ENCODE measurements around the gene RAB3C.

RAB3C gene

GRCh38 chr5:58717303-58718007 is 134.6 kb downstream of the RAB3C start:
- no peak for TF ChIP-seq CTCF (IDR thresholded peaks at IDR 0.05)

GRCh38 chr5:58718269-58718978 is 135.5 kb downstream of the RAB3C start:
- no peak for TF ChIP-seq CTCF (IDR thresholded peaks at IDR 0.05)

GRCh38 chr5:58722160-58722559 is 139.3 kb downstream of the RAB3C start:
- TF ChIP-seq CTCF (IDR thresholded peaks at IDR 0.05), result no peak

DNA sequence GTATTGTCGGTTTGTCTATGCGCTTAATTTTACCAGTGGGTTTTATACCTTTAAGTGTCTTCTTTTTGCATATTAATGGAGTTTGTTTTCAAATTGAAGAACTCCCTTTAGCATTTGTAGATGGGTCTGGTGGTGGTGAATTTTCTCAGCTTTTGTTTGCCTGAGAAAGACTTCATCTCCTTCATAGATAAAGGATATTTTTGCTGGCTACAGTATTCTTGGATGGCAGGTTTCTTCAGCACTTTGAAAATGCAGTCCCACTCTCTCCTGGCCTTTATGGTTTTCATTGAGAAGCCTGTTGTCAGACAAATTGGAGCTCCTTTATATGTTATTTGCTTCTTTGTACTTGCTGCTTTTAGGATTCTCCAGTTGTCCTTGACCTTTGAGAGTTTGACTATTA is 142.1 kb downstream of the RAB3C start:
- no peak for TF ChIP-seq CTCF (IDR thresholded peaks at IDR 0.05)

DNA sequence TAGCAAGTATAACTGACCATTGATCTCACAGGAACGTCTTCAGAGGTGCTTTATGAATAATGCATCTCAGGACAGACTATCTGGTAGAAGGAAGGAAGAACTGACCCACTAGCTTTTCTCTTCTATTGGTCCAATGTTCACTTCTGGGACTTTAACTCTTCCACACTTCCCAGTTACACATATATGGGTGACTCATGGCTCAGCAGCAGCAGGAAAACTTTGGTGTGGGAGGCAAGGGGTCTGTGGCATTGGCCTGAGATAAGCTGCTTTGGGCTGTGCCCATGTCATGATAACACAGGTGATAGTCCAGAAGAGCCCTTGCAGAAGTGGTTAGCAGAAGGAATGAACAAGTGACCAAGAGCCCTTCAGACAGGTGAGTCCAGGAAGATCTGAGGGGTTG is 148.8 kb downstream of the RAB3C start:
- TF ChIP-seq CTCF (IDR thresholded peaks at IDR 0.05), result no peak

- no peak for TF ChIP-seq CTCF (IDR thresholded peaks at IDR 0.05)
Observed at GRCh38 chr5:58735637-58736036, 152.8 kb downstream of the RAB3C start.

- no peak for TF ChIP-seq CTCF (IDR thresholded peaks at IDR 0.05)
Observed at GRCh38 chr5:58736214-58736613, 153.3 kb downstream of the RAB3C start.
